Mucosa of rectum (tissue), 2 donors: ENCODE measurements around the gene RNF135.
"Not testable (repeated sequence)": the region's sequence is repeated elsewhere in the genome, so short reads cannot be mapped to it uniquely, and the experiment has no call there.

ENCODE experiments used
- H3K27ac ChIP-seq, 2 donors: one replicate each; pipeline ENCODE4 v1.7.0; 2013; ENCODE audit warnings: inconsistent platforms in 2 of 2, low read depth in 2 of 2, low read length in 2 of 2
- H3K27me3 ChIP-seq, 2 donors: one replicate each; pipeline ENCODE4 v1.7.0; 2013; ENCODE audit warnings: low read length in 2 of 2; ENCODE audit not compliant: control insufficient read depth in 2 of 2, insufficient read depth in 2 of 2
- H3K36me3 ChIP-seq, 2 donors: one replicate each; pipeline ENCODE4 v1.7.0; 2013; ENCODE audit warnings: low read length in 2 of 2; ENCODE audit not compliant: control insufficient read depth in 2 of 2, insufficient read depth in 2 of 2
- H3K4me1 ChIP-seq, 2 donors: one replicate each; pipeline ENCODE4 v1.7.0; 2013; ENCODE audit warnings: low read length in 2 of 2, mild to moderate bottlenecking in 1 of 2; ENCODE audit not compliant: control insufficient read depth in 2 of 2, insufficient read depth in 2 of 2
- H3K4me3 ChIP-seq, 2 donors: one replicate each; pipeline ENCODE4 v1.7.0; 2013; ENCODE audit warnings: low read length in 2 of 2
- H3K9ac ChIP-seq, 2 donors: one replicate each; pipeline ENCODE4 v1.7.0; 2013; ENCODE audit warnings: low read length in 2 of 2, low read depth in 1 of 2, mild to moderate bottlenecking in 1 of 2
- H3K9me3 ChIP-seq, 2 donors: one replicate each; pipeline ENCODE4 v1.7.0; 2013; ENCODE audit warnings: low read length in 2 of 2; ENCODE audit not compliant: control insufficient read depth in 2 of 2
- donor health status: healthy.
- donor health status: Normal muscosa, but diverticular disease.

RNF135 gene

GRCh38 chr17:30954046-30954830 is 16.6 kb upstream of the RNF135 start:
- Histone ChIP-seq H3K4me1 (peaks cover 15 to 17% of the 10 kb centered on the region in 2 donors), H3K9ac (no peak overlapping the region), H3K27me3 (no peaks in the 10 kb centered on the region), H3K4me3 (no peak overlapping the region), H3K9me3 (no peaks in the 10 kb centered on the region), H3K27ac (peak overlapping the region in 1 of 2 donors; percentile 58), H3K36me3 (no peaks in the 10 kb centered on the region)

- Histone ChIP-seq H3K27me3 (no peaks in the 10 kb centered on the region), H3K4me3 (no peak overlapping the region), H3K9ac (no peak overlapping the region), H3K36me3 (no peaks in the 10 kb centered on the region), H3K4me1 (peaks cover 0 to 2% of the 10 kb centered on the region in 2 donors), H3K27ac (peak overlapping the region; percentile 17 to 27), H3K9me3 (no peaks in the 10 kb centered on the region)
Observed at GRCh38 chr17:30956764-30957374, 14.0 kb upstream of the RNF135 start.

GRCh38 chr17:30957741-30958140 is 13.1 kb upstream of the RNF135 start:
- no peaks in the 10 kb centered on the region for H3K36me3 ChIP-seq
- H3K9ac ChIP-seq = no peak overlapping the region
- H3K9me3 ChIP-seq = no peaks in the 10 kb centered on the region
- H3K27me3 ChIP-seq = no peaks in the 10 kb centered on the region
- no peak overlapping the region for H3K4me3 ChIP-seq
- no peak overlapping the region for H3K27ac ChIP-seq
- H3K4me1 ChIP-seq = no peaks in the 10 kb centered on the region

GRCh38 chr17:30958187-30958586 is 12.7 kb upstream of the RNF135 start:
- Histone ChIP-seq H3K4me1 (no peaks in the 10 kb centered on the region), H3K27me3 (no peaks in the 10 kb centered on the region), H3K27ac (peak overlapping the region; percentile 16 to 30), H3K4me3 (no peak overlapping the region), H3K9me3 (no peaks in the 10 kb centered on the region), H3K9ac (no peak overlapping the region), H3K36me3 (no peaks in the 10 kb centered on the region)

GRCh38 chr17:30961209-30962188 is 9.3 kb upstream of the RNF135 start:
- no peak overlapping the region for H3K9ac ChIP-seq
- H3K36me3 ChIP-seq = no peaks in the 10 kb centered on the region
- no peak overlapping the region for H3K4me3 ChIP-seq
- no peaks in the 10 kb centered on the region for H3K27me3 ChIP-seq
- no peaks in the 10 kb centered on the region for H3K9me3 ChIP-seq
- no peaks in the 10 kb centered on the region for H3K4me1 ChIP-seq
- H3K27ac ChIP-seq = peak overlapping the region in 1 of 2 donors; percentile 52

GRCh38 chr17:30964312-30964711 is 6.5 kb upstream of the RNF135 start:
- not testable (repeated sequence) for H3K4me1 ChIP-seq, H3K36me3 ChIP-seq, H3K9ac ChIP-seq, H3K9me3 ChIP-seq, H3K27ac ChIP-seq, H3K27me3 ChIP-seq, H3K4me3 ChIP-seq

GRCh38 chr17:30964876-30965275 is 6.0 kb upstream of the RNF135 start:
- Histone ChIP-seq H3K27ac (no peak overlapping the region), H3K4me3 (no peak overlapping the region), H3K36me3 (no peaks in the 10 kb centered on the region), H3K4me1 (peaks cover 0 to 1% of the 10 kb centered on the region in 2 donors), H3K9me3 (no peaks in the 10 kb centered on the region), H3K9ac (no peak overlapping the region), H3K27me3 (no peaks in the 10 kb centered on the region)

GRCh38 chr17:30965686-30966085 is 5.2 kb upstream of the RNF135 start:
- no peaks in the 10 kb centered on the region for H3K27me3 ChIP-seq
- H3K36me3 ChIP-seq = no peaks in the 10 kb centered on the region
- H3K4me1 ChIP-seq = peaks cover 5 to 6% of the 10 kb centered on the region in 2 donors
- no peak overlapping the region for H3K9ac ChIP-seq
- H3K9me3 ChIP-seq = no peaks in the 10 kb centered on the region
- no peak overlapping the region for H3K27ac ChIP-seq
- no peak overlapping the region for H3K4me3 ChIP-seq

- H3K9ac ChIP-seq, H3K9me3 ChIP-seq, H3K27me3 ChIP-seq, H3K36me3 ChIP-seq: not testable (repeated sequence)
- Histone ChIP-seq H3K27ac (peak overlapping the region in 1 of 2 donors; percentile 22), H3K4me3 (peak overlapping the region in 1 of 2 donors; percentile 13), H3K4me1 (peaks cover 5 to 12% of the 10 kb centered on the region in 2 donors)
Observed at GRCh38 chr17:30967911-30968310, 2.9 kb upstream of the RNF135 start.
